ENCODE results near the gene KRT81. TPM values are rescaled to one million over a fixed set of nuclear protein-coding genes. Genes with fewer than 3 reads are reported as not detected.

The KRT81 gene
- total and polyA plus RNA-seq, 2 donors (not counting 1 experiment from before 2014, with no cell fraction given) = not detected

DNA sequence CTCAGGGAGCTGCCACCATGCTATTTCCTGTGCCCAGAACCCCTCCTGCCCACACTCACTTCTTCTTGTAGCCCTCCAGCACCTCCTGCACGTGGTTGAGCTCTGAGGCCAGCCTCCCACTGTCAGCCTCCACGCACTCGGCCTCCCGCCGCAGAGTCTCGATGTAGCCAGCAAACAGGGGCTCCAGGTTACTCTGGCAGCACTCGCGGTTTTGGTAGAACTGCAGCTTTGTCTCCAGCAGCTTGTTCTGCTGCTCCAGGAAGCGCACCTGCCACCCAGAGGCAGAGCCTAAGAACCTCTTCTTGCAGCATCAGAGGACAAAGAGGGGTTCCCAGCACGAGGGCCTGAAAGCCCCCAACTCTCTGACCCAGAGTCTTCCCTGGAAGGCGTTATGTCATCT is 27.8 kb upstream of the KRT81 start:
- DNase-seq (ENCODE audit: low read depth in 2 of 2) = no peak
- no peaks in the 10 kb centered on the region for H3K79me2 ChIP-seq (ENCODE audit: control insufficient read depth, insufficient read depth, low read length)
- no peak for TF ChIP-seq EZH2 (IDR thresholded peaks at IDR 0.05; ENCODE audit: low read length, missing control alignments)
- TF ChIP-seq, protein P1, sequence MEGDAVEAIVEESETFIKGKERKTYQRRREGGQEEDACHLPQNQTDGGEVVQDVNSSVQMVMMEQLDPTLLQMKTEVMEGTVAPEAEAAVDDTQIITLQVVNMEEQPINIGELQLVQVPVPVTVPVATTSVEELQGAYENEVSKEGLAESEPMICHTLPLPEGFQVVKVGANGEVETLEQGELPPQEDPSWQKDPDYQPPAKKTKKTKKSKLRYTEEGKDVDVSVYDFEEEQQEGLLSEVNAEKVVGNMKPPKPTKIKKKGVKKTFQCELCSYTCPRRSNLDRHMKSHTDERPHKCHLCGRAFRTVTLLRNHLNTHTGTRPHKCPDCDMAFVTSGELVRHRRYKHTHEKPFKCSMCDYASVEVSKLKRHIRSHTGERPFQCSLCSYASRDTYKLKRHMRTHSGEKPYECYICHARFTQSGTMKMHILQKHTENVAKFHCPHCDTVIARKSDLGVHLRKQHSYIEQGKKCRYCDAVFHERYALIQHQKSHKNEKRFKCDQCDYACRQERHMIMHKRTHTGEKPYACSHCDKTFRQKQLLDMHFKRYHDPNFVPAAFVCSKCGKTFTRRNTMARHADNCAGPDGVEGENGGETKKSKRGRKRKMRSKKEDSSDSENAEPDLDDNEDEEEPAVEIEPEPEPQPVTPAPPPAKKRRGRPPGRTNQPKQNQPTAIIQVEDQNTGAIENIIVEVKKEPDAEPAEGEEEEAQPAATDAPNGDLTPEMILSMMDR (conservative IDR thresholded peaks at IDR 0.05 in 1 of 2, IDR thresholded peaks at IDR 0.05 in 1 of 2; ENCODE audit: low read depth in 1 of 2, low read length in 2 of 2) = no peak
- H3K36me3 ChIP-seq (ENCODE audit: control insufficient read depth, insufficient read depth, low read length) = no peaks in the 10 kb centered on the region
- no peaks in the 10 kb centered on the region for H3K4me1 ChIP-seq (ENCODE audit: control insufficient read depth, extremely low read depth, insufficient read depth, low read length)
- peaks cover 44% of the 10 kb centered on the region for H3K27me3 ChIP-seq (ENCODE audit: control insufficient read depth, insufficient read depth, low read length)
- no peak overlapping the region for H3K27ac ChIP-seq (ENCODE audit: insufficient read depth, low read length)
- no peaks in the 10 kb centered on the region for H4K20me1 ChIP-seq (ENCODE audit: control insufficient read depth, extremely low read depth, insufficient read depth, low read length)
- no peaks in the 10 kb centered on the region for H3K9me3 ChIP-seq (ENCODE audit: control insufficient read depth, insufficient read depth, low read depth, low read length)
- H3K9ac ChIP-seq (ENCODE audit: insufficient read depth, low read length) = no peak overlapping the region
- H3K4me3 ChIP-seq (replicated peaks in 1 of 4; ENCODE audit: control extremely low read depth in 1 of 4, insufficient read depth in 1 of 4, low read depth in 3 of 4, low read length in 4 of 4) = no peak overlapping the region
- H3K4me2 ChIP-seq (ENCODE audit: extremely low read depth, insufficient read depth, low read length) = no peak overlapping the region
- no peak overlapping the region for H2AFZ ChIP-seq (ENCODE audit: low read length)

DNA sequence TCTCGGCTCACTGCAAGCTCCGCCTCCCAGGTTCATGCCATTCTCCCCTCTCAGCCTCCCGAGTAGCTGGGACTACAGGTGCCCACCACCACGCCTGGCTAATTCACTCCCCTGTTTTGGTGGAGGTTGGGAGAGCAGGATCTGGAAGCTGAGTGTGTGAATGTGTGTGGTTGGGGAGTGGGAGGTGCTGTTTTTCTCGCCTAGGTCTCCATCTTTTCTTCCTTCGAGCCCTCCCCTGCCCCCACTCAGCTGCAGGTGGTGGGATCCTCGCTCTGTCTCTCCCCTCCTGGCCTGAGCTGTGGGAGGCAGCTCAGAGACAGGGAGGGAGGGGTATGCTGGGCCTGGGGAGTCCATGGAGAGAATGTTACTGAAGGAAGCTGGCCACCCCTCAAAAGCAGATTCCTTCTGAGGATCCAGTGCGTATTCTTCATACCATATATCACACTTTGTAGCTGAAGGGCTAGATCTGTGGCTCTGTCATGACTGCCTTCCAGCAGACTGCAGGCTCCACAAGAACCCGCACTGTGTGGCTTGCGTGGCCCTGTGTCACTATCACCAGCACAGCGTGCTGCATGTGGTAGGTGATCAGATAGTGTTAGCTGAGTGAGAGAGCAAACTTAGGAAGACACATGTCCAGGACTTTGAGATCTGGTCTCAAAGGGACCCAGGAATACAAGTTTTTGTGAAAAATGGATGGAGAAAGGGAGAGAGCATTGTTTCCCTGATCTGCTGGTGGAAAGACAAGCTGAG is 27.1 kb upstream of the KRT81 start:
- no peak overlapping the region for H3K27ac ChIP-seq (ENCODE audit: insufficient read depth, low read length)
- no peaks in the 10 kb centered on the region for H3K36me3 ChIP-seq (ENCODE audit: control insufficient read depth, insufficient read depth, low read length)
- DNase-seq (ENCODE audit: low read depth in 2 of 2) = no peak
- no peaks in the 10 kb centered on the region for H3K79me2 ChIP-seq (ENCODE audit: control insufficient read depth, insufficient read depth, low read length)
- no peaks in the 10 kb centered on the region for H3K9me3 ChIP-seq (ENCODE audit: control insufficient read depth, insufficient read depth, low read depth, low read length)
- no peak overlapping the region for H2AFZ ChIP-seq (ENCODE audit: low read length)
- no peak overlapping the region for H3K4me3 ChIP-seq (replicated peaks in 1 of 4; ENCODE audit: control extremely low read depth in 1 of 4, insufficient read depth in 1 of 4, low read depth in 3 of 4, low read length in 4 of 4)
- no peaks in the 10 kb centered on the region for H4K20me1 ChIP-seq (ENCODE audit: control insufficient read depth, extremely low read depth, insufficient read depth, low read length)
- no peak overlapping the region for H3K4me2 ChIP-seq (ENCODE audit: extremely low read depth, insufficient read depth, low read length)
- no peak overlapping the region for H3K9ac ChIP-seq (ENCODE audit: insufficient read depth, low read length)
- TF ChIP-seq EZH2 (IDR thresholded peaks at IDR 0.05; ENCODE audit: low read length, missing control alignments) = no peak
- TF ChIP-seq, protein P1 (conservative IDR thresholded peaks at IDR 0.05 in 1 of 2, IDR thresholded peaks at IDR 0.05 in 1 of 2; ENCODE audit: low read depth in 1 of 2, low read length in 2 of 2) = no peak
- H3K4me1 ChIP-seq (ENCODE audit: control insufficient read depth, extremely low read depth, insufficient read depth, low read length) = no peaks in the 10 kb centered on the region
- H3K27me3 ChIP-seq (ENCODE audit: control insufficient read depth, insufficient read depth, low read length) = peaks cover 47% of the 10 kb centered on the region

DNA sequence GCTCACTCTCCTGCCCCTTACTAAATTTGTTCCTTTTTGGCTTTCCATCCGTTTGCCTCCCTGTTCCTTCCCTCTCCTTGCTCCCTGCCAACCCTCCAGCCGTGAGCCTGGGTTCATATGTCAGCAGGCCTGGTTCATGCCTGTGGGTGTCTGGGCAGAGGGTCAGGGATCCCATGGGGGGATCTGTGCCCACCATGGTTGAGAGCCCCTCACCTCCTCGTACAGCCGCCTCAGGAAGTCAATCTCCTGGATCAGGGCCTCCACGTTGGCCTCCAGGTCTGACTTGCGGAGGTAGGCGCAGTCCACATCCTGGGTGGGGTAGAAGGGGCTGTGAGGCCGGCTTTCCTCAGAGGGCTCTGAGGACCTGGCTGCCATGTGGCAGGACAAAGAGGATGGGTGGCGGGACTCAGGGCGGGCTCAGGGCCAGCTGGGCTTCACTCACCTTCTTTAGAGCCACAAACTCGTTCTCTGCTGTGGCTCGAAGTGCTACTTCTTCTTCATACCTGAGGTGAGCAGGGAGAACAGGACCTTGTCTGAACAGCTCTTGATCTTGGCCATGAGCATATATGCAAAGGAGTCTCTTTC is 26.2 kb upstream of the KRT81 start:
- no peak for TF ChIP-seq EZH2 (IDR thresholded peaks at IDR 0.05; ENCODE audit: low read length, missing control alignments)
- TF ChIP-seq, protein P1 (conservative IDR thresholded peaks at IDR 0.05 in 1 of 2, IDR thresholded peaks at IDR 0.05 in 1 of 2; ENCODE audit: low read depth in 1 of 2, low read length in 2 of 2) = no peak
- H3K9me3 ChIP-seq (ENCODE audit: control insufficient read depth, insufficient read depth, low read depth, low read length) = no peaks in the 10 kb centered on the region
- DNase-seq (ENCODE audit: low read depth in 2 of 2) = no peak
- no peak overlapping the region for H3K27ac ChIP-seq (ENCODE audit: insufficient read depth, low read length)
- peaks cover 48% of the 10 kb centered on the region for H3K27me3 ChIP-seq (ENCODE audit: control insufficient read depth, insufficient read depth, low read length)
- H3K4me1 ChIP-seq (ENCODE audit: control insufficient read depth, extremely low read depth, insufficient read depth, low read length) = no peaks in the 10 kb centered on the region
- no peaks in the 10 kb centered on the region for H3K79me2 ChIP-seq (ENCODE audit: control insufficient read depth, insufficient read depth, low read length)
- H4K20me1 ChIP-seq (ENCODE audit: control insufficient read depth, extremely low read depth, insufficient read depth, low read length) = no peaks in the 10 kb centered on the region
- no peak overlapping the region for H3K4me3 ChIP-seq (replicated peaks in 1 of 4; ENCODE audit: control extremely low read depth in 1 of 4, insufficient read depth in 1 of 4, low read depth in 3 of 4, low read length in 4 of 4)
- no peak overlapping the region for H3K4me2 ChIP-seq (ENCODE audit: extremely low read depth, insufficient read depth, low read length)
- no peak overlapping the region for H3K9ac ChIP-seq (ENCODE audit: insufficient read depth, low read length)
- H3K36me3 ChIP-seq (ENCODE audit: control insufficient read depth, insufficient read depth, low read length) = no peaks in the 10 kb centered on the region
- no peak overlapping the region for H2AFZ ChIP-seq (ENCODE audit: low read length)
